ENCODE results near the gene TRIM10. TPM values are rescaled to one million over a fixed set of nuclear protein-coding genes. Genes with fewer than 3 reads are reported as not detected.

The TRIM10 gene
- total RNA-seq, 2 donors from 2014 or later = not detected

- TF ChIP-seq CTCF (IDR thresholded peaks at IDR 0.05) = no peak
- H3K27me3 ChIP-seq (replicated peaks; ENCODE audit: insufficient read depth) = no peaks in the 10 kb centered on the region
- no peak for ATAC-seq (ENCODE audit: insufficient number of reproducible peaks, low FRiP score, low read depth)
These were observed 30.8 kb downstream of the TRIM10 start for GRCh38 chr6:30130179-30130679.

GRCh38 chr6:30129265-30130178, 31.5 kb downstream of the TRIM10 start:
- no peaks in the 10 kb centered on the region for H3K36me3 ChIP-seq
- no peak overlapping the region for H3K4me3 ChIP-seq
- no peak for DNase-seq (ENCODE audit: low spot score)
- H3K9me3 ChIP-seq = no peaks in the 10 kb centered on the region
- H3K27me3 ChIP-seq (replicated peaks; ENCODE audit: insufficient read depth) = no peaks in the 10 kb centered on the region
- peaks cover 0 to 9% of the 10 kb centered on the region in 2 donors for H3K4me1 ChIP-seq (ENCODE audit: control insufficient read depth in 1 of 2, low read depth in 2 of 2)
- TF ChIP-seq CTCF (IDR thresholded peaks at IDR 0.05) = no peak
- no peak for ATAC-seq (ENCODE audit: insufficient number of reproducible peaks, low FRiP score, low read depth)
- H3K27ac ChIP-seq = no peak overlapping the region

More at GRCh38 chr6:30130179-30130679, 30.8 kb downstream of the TRIM10 start:
- no peaks in the 10 kb centered on the region for H3K36me3 ChIP-seq
- no peaks in the 10 kb centered on the region for H3K9me3 ChIP-seq
- H3K4me3 ChIP-seq = no peak overlapping the region
- H3K4me1 ChIP-seq (ENCODE audit: control insufficient read depth in 1 of 2, low read depth in 2 of 2) = peaks cover 0 to 9% of the 10 kb centered on the region in 2 donors
- no peak for DNase-seq (ENCODE audit: low spot score)
- H3K27ac ChIP-seq = no peak overlapping the region

GRCh38 chr6:30127238-30128093, 33.5 kb downstream of the TRIM10 start:
- no peak for ATAC-seq (ENCODE audit: insufficient number of reproducible peaks, low FRiP score, low read depth)
- H3K9me3 ChIP-seq = no peaks in the 10 kb centered on the region
- H3K27me3 ChIP-seq (replicated peaks; ENCODE audit: insufficient read depth) = no peaks in the 10 kb centered on the region
- DNase-seq (ENCODE audit: low spot score) = no peak
- H3K4me3 ChIP-seq = no peak overlapping the region
- no peaks in the 10 kb centered on the region for H3K36me3 ChIP-seq
- no peak overlapping the region for H3K27ac ChIP-seq
- TF ChIP-seq CTCF (IDR thresholded peaks at IDR 0.05) = no peak
- H3K4me1 ChIP-seq (ENCODE audit: control insufficient read depth in 1 of 2, low read depth in 2 of 2) = peaks cover 0 to 9% of the 10 kb centered on the region in 2 donors

- no peak for ATAC-seq (ENCODE audit: insufficient number of reproducible peaks, low FRiP score, low read depth)
These were observed 38.5 kb downstream of the TRIM10 start for GRCh38 chr6:30122515-30122914.

More at GRCh38 chr6:30122515-30122914, 38.5 kb downstream of the TRIM10 start:
- no peaks in the 10 kb centered on the region for H3K36me3 ChIP-seq
- no peaks in the 10 kb centered on the region for H3K9me3 ChIP-seq
- no peaks in the 10 kb centered on the region for H3K27me3 ChIP-seq (replicated peaks; ENCODE audit: insufficient read depth)
- no peak for DNase-seq (ENCODE audit: low spot score)
- H3K4me3 ChIP-seq = no peak overlapping the region
- no peak overlapping the region for H3K27ac ChIP-seq
- H3K4me1 ChIP-seq (ENCODE audit: control insufficient read depth in 1 of 2, low read depth in 2 of 2) = peaks cover 0 to 5% of the 10 kb centered on the region in 2 donors
- no peak for TF ChIP-seq CTCF (IDR thresholded peaks at IDR 0.05)
